Astrocyte of the spinal cord (primary cell): ENCODE results near the gene RPRD1A.
"Not testable (repeated sequence)": the region's sequence is repeated elsewhere in the genome, so short reads cannot be mapped to it uniquely, and the experiment has no call there.

Experiments
- DNase-seq: peaks from one replicate; pipeline ENCODE4 v3.0.0; 2011; ENCODE audit warnings: low read depth, low spot score
- H3K4me3 ChIP-seq: 2 replicates; pipeline ENCODE4 v1.5.1; 2011; ENCODE audit warnings: low read depth, mild to moderate bottlenecking, low read length, moderate library complexity
- CTCF ChIP-seq: IDR thresholded peaks from 2 replicates; pipeline ENCODE4 v1.5.1; 2012; ENCODE audit warnings: low read depth, mild to moderate bottlenecking, low read length, inconsistent platforms
- in situ Hi-C: cut with HindIII; loops from 2 replicates; pipeline ENCODE4 v1.10.0; 2017; ENCODE audit warnings: low sequenced_read_pairs

The RPRD1A gene

GRCh38 chr18:36094431-36094830 lies 27.1 kb upstream of the RPRD1A start:
- in situ Hi-C loops: no loop called here
- no peak overlapping the region for H3K4me3 ChIP-seq
- DNase-seq: no peak
- TF ChIP-seq CTCF: no peak

GRCh38 chr18:36092116-36092515 lies 24.8 kb upstream of the RPRD1A start:
- in situ Hi-C loops, DNase-seq, H3K4me3 ChIP-seq: not testable (repeated sequence)

GRCh38 chr18:36089001-36089400 lies 21.6 kb upstream of the RPRD1A start:
- TF ChIP-seq CTCF: no peak
- DNase-seq: no peak
- in situ Hi-C loops: no loop called here
- H3K4me3 ChIP-seq: no peak overlapping the region

GRCh38 chr18:36088256-36088655 lies 20.9 kb upstream of the RPRD1A start:
- H3K4me3 ChIP-seq: no peak overlapping the region
- TF ChIP-seq CTCF: no peak
- in situ Hi-C loops: no loop called here
- no peak for DNase-seq

- no peak for DNase-seq
- no peak for TF ChIP-seq CTCF
- in situ Hi-C loops: no loop called here
- H3K4me3 ChIP-seq: no peak overlapping the region
These were observed 18.8 kb upstream of the RPRD1A start for GRCh38 chr18:36086186-36086585.

- no peak for DNase-seq
- H3K4me3 ChIP-seq: no peak overlapping the region
- no peak for TF ChIP-seq CTCF
- in situ Hi-C loops: no loop called here
These were observed 17.8 kb upstream of the RPRD1A start for GRCh38 chr18:36085195-36085594.

- no peak for DNase-seq
- no peak for TF ChIP-seq CTCF
- no peak overlapping the region for H3K4me3 ChIP-seq
- in situ Hi-C loops: no loop called here
These were observed 16.4 kb upstream of the RPRD1A start for GRCh38 chr18:36083729-36084128.

GRCh38 chr18:36081118-36081517 lies 13.8 kb upstream of the RPRD1A start:
- in situ Hi-C loops, H3K4me3 ChIP-seq: not testable (repeated sequence)

More at GRCh38 chr18:36081118-36081517, 13.8 kb upstream of the RPRD1A start:
- DNase-seq: not testable (repeated sequence)
